C4-2B (cell line): Measurements from ENCODE around the gene LIMS1.

Experiments
- H3K27ac ChIP-seq: fragments of 450-650 bp; 2 replicates; pipeline ENCODE4 v1.5.1; 2017
- CTCF ChIP-seq: fragments of 450-650 bp; conservative IDR thresholded peaks from 2 replicates; pipeline ENCODE4 v1.5.1; 2017; ENCODE audit warnings: mild to moderate bottlenecking
- ZFX ChIP-seq: fragments of 450-650 bp; IDR thresholded peaks from 2 replicates; pipeline ENCODE4 v1.6.1; 2017

LIMS1 gene

DNA sequence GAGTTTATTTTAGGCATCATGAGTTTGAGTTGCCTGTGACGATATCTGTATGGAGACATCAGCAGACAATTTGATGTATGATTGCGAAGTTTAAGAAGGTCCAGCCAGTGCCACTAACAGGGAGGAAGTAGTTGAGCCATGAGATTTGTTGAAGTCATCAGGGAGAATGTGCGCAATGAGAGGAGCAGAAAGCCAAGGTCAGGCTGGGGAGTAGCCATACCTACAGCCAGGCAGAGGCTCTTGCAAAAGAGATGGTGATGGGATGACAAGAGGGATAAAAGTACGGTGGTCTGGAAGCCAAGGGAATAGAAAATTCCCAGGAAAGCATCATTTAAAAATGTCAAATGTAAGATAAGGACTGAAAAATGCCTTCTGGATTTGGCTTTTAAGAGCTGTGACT lies 51.2 kb downstream of the LIMS1 start:
- no peak for TF ChIP-seq ZFX
- TF ChIP-seq CTCF, result no peak
- H3K27ac ChIP-seq, result no peak overlapping the region

DNA sequence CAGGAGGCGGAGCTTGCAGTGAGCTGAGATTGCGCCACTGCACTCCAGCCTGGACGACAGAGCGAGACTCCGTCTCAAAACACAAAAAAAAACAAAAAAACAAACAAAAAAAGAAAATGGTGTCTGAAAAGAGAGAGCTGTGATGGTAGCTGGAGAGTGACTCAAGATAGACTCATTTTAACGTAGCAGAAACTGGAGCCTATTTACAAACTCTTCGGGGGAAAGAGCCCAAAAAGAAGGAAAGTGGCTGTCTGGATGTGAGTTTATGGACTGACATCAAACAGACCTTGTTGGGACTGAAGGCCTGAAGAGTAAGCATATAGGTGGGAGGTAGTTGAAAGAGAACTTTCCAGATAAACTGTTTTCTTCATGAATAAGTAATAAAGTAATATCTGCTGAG lies 51.8 kb downstream of the LIMS1 start:
- H3K27ac ChIP-seq, result no peak overlapping the region
- TF ChIP-seq ZFX (no peak), CTCF (no peak)

- H3K27ac ChIP-seq, result no peak overlapping the region
Measured at GRCh38 chr2:108586631-108587030, 52.4 kb downstream of the LIMS1 start.

DNA sequence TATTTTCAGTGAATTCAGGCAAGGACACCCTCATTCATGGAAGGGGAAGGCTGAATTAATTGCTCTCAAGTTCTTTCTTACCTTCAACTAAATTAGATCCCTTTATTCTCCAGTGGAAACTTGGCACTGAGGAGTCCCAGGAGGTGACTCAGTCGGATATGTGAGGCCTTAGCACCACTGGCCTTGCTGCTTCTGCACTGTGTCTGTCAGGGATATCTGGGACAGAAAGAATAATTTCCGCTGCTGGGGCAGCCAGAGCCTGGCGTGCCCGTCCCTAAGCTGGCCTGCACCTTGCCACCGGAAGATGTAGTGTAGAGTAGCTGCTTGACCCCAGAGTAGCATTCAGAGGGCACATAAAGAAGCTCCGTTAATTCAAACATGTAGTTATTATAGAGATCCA lies 53.4 kb downstream of the LIMS1 start:
- no peak overlapping the region for H3K27ac ChIP-seq
- no peak for TF ChIP-seq ZFX
- no peak for TF ChIP-seq CTCF

More at GRCh38 chr2:108586631-108587030, 52.4 kb downstream of the LIMS1 start:
- no peak for TF ChIP-seq ZFX
- TF ChIP-seq CTCF, result no peak

GRCh38 chr2:108588070-108588668 lies 53.9 kb downstream of the LIMS1 start:
- TF ChIP-seq CTCF (no peak), ZFX (no peak)
- H3K27ac ChIP-seq, result no peak overlapping the region

DNA sequence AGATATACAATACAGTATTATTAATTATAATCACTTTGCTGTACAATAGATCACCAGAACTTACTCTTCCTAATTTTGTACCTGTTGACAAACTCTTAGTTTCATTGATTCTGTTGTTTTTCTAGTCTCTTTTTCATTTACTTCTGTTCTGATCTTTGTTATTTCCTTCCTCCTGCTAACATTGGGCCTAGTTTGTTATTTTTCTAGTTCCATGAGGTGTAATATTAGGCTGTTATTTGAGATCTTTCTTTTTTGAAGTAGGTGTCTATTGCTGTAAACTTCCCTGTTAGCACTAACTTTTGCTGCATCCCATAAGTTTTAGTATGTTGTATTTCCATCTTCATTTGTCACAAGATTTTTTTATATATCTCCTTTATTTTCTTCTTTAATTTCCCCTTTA lies 55.1 kb downstream of the LIMS1 start:
- no peak overlapping the region for H3K27ac ChIP-seq
- TF ChIP-seq CTCF, result no peak
- TF ChIP-seq ZFX, result no peak

- no peak overlapping the region for H3K27ac ChIP-seq
- TF ChIP-seq CTCF (no peak), ZFX (no peak)
Measured at GRCh38 chr2:108589781-108590180, 55.5 kb downstream of the LIMS1 start.
